CD14-positive monocyte (primary cell): ENCODE data around the gene TCN2. TPM values are rescaled to one million over a fixed set of nuclear protein-coding genes. Genes with fewer than 3 reads are reported as not detected.

Experiments used
- DNase-seq, 3 donors: peaks; one replicate each; pipeline ENCODE4 v3.0.0-alpha.2; 2011 to 2022
- H2AFZ ChIP-seq: 2 replicates; pipeline ENCODE4 v1.6.0; 2012; ENCODE audit warnings: mild to moderate bottlenecking, low read depth, low read length, inconsistent platforms; ENCODE audit not compliant: insufficient read depth, poor library complexity, severe bottlenecking
- H3K27ac ChIP-seq, 2 donors: 1 replicate in 1 of 2; 2 replicates in 1 of 2; pipeline ENCODE4 v1.5.1; 2012 to 2013; ENCODE audit warnings: low read length in 2 of 2, control low read depth in 1 of 2, inconsistent platforms in 1 of 2, low read depth in 1 of 2, mild to moderate bottlenecking in 1 of 2
- H3K27me3 ChIP-seq, 2 donors: one replicate each; pipeline versions ENCODE4 v1.6.0 to v1.6.1; 2011 to 2013; ENCODE audit warnings: low read length in 2 of 2; ENCODE audit not compliant: control insufficient read depth in 2 of 2, insufficient read depth in 2 of 2
- H3K36me3 ChIP-seq, 2 donors: replicated peaks in 1 of 2; 1 replicate in 1 of 2; 2 replicates in 1 of 2; pipeline versions ENCODE4 v1.5.1 to v1.6.1; 2012 to 2013; ENCODE audit warnings: low read length in 2 of 2, control low read depth in 1 of 2, inconsistent platforms in 1 of 2, mild to moderate bottlenecking in 1 of 2; ENCODE audit not compliant: insufficient read depth in 2 of 2, control insufficient read depth in 1 of 2
- H3K4me1 ChIP-seq, 2 donors: 1 replicate in 1 of 2; 2 replicates in 1 of 2; pipeline versions ENCODE4 v1.5.1 to v1.6.1; 2012 to 2013; ENCODE audit warnings: low read length in 2 of 2, control low read depth in 1 of 2, inconsistent platforms in 1 of 2, mild to moderate bottlenecking in 1 of 2, moderate library complexity in 1 of 2; ENCODE audit not compliant: insufficient read depth in 2 of 2, control insufficient read depth in 1 of 2
- H3K4me2 ChIP-seq: replicated peaks from 2 replicates; pipeline ENCODE3; 2012; ENCODE audit warnings: low read length, moderate library complexity, mild to moderate bottlenecking; ENCODE audit not compliant: poor library complexity, severe bottlenecking; ENCODE audit errors: extremely low read depth
- H3K4me3 ChIP-seq, 3 experiments: fragments of 200-600 bp in 1 of 3; sonication (generic) in 1 of 3; replicated peaks in 1 of 3; 1 replicate in 2 of 3; 2 replicates in 1 of 3; pipeline ENCODE4 v1.5.1; 2011 to 2013; ENCODE audit warnings: low read length in 3 of 3, mild to moderate bottlenecking in 3 of 3, control low read depth in 2 of 3, low read depth in 2 of 3, inconsistent platforms in 1 of 3, moderate library complexity in 1 of 3
- H3K79me2 ChIP-seq: 2 replicates; pipeline ENCODE4 v1.6.0; 2012; ENCODE audit warnings: mild to moderate bottlenecking, control low read depth, inconsistent platforms, low read length, moderate library complexity; ENCODE audit not compliant: insufficient read depth
- H3K9ac ChIP-seq: 2 replicates; pipeline ENCODE4 v1.6.0; 2017; ENCODE audit warnings: low read length, mild to moderate bottlenecking; ENCODE audit not compliant: insufficient read depth, poor library complexity, severe bottlenecking
- H3K9me3 ChIP-seq, 2 donors: replicated peaks in 1 of 2; 1 replicate in 1 of 2; 2 replicates in 1 of 2; pipeline versions ENCODE4 v1.5.1 to v1.6.1; 2012 to 2013; ENCODE audit warnings: low read length in 2 of 2, control low read depth in 1 of 2; ENCODE audit not compliant: control insufficient read depth in 1 of 2, insufficient read depth in 1 of 2
- H4K20me1 ChIP-seq: 2 replicates; pipeline ENCODE4 v1.6.0; 2012; ENCODE audit warnings: mild to moderate bottlenecking, low read length, control low read depth, moderate library complexity; ENCODE audit not compliant: insufficient read depth
- H3K27ac Mint-ChIP-seq, 7 donors: one replicate each; pipeline ENCODE4 v1.8.0; 2020; ENCODE audit warnings: mild to moderate bottlenecking in 7 of 7, mixed read lengths in 7 of 7, moderate library complexity in 6 of 7, inconsistent platforms in 2 of 7
- H3K27me3 Mint-ChIP-seq, 3 donors: one replicate each; pipeline ENCODE4 v1.8.0; 2021 to 2022; ENCODE audit warnings: low read depth in 3 of 3, mild to moderate bottlenecking in 3 of 3, mixed read lengths in 3 of 3, moderate library complexity in 3 of 3, inconsistent platforms in 1 of 3
- H3K36me3 Mint-ChIP-seq, 2 donors: one replicate each; pipeline ENCODE4 v1.8.0; 2020; ENCODE audit warnings: mixed read lengths in 2 of 2, inconsistent platforms in 1 of 2, mild to moderate bottlenecking in 1 of 2
- H3K4me1 Mint-ChIP-seq: one replicate; pipeline ENCODE4 v1.8.0; 2020; ENCODE audit warnings: mild to moderate bottlenecking, mixed read lengths
- H3K4me3 Mint-ChIP-seq, 2 donors: one replicate each; pipeline ENCODE4 v1.8.0; 2020; ENCODE audit warnings: mild to moderate bottlenecking in 2 of 2, mixed read lengths in 2 of 2, moderate library complexity in 1 of 2
- H3K9me3 Mint-ChIP-seq, 7 donors: one replicate each; pipeline ENCODE4 v1.8.0; 2020 to 2022; ENCODE audit warnings: mixed read lengths in 7 of 7, mild to moderate bottlenecking in 6 of 7, moderate library complexity in 6 of 7, inconsistent platforms in 2 of 7
- CTCF ChIP-seq: fragments of 200-600 bp; IDR thresholded peaks from one replicate; pipeline ENCODE4 v1.8.0; 2022; ENCODE audit warnings: antibody characterized with exemption, mild to moderate bottlenecking
- WGBS: methylation state at CpG from one replicate; pipeline ENCODE4 v1.1.5; 2013; ENCODE audit warnings: missing lambda C conversion rate; ENCODE audit not compliant: insufficient coverage; 5-methylcytosine and 5-hydroxymethylcytosine counted together
- intact Hi-C, 2 donors: fragments of 100-400 bp; cut with micrococcal nuclease; formaldehyde crosslinking; loops; one replicate each; pipeline versions ENCODE4 v1.15.0 to v1.15.1; 2023
- polyA plus RNA-seq, 3 donors: library from polyadenylated mRNA; depleted of rRNA in 1 of 3; unstranded in 2 of 3; stranded (reverse) in 1 of 3; fragments of 300-500 nt in 2 of 3; fragments of >200 nt in 1 of 3; fragmentation: Illumina TruSeq in 2 of 3; gene quantifications; 1 replicate in 2 of 3; 2 replicates in 1 of 3; pipeline ENCODE4 v1.2.3, GENCODE V29; 2012 to 2021

TCN2 gene
- polyA plus RNA-seq, 3 donors = 27.1 to 51.7 (median 45.0) TPM

DNA sequence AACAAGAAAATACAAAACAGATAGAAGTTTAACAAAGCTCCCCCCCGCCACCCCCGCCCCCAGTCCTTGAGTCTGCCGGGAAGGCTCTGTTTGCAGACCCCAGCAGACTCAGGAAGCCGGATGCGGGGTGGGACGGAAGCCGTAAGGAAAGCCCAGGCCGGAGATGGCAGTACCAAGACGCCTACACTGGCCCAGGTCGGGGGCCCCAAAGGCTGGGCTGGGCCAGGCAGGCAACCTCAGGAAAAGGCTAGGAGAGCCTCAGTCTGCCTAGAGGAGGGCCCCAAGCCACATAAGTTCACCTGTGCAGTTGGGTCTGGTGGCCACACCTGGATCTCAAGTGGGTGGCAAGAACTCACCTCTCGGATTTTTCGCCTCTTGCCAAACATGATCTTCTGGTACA, 28.5 kb upstream of the TCN2 start:
- no peak overlapping the region for H3K4me3 Mint-ChIP-seq
- no peak overlapping the region for H3K9ac ChIP-seq
- H3K9me3 ChIP-seq = no peaks in the 10 kb centered on the region
- H3K4me3 ChIP-seq = no peak overlapping the region
- peaks cover 0 to 15% of the 10 kb centered on the region in 2 donors for H3K27me3 ChIP-seq
- H3K9me3 Mint-ChIP-seq = peaks cover 0 to 2% (median 0%) of the 10 kb centered on the region in 7 donors
- no peaks in the 10 kb centered on the region for H3K4me1 ChIP-seq
- no peak overlapping the region for H3K27ac ChIP-seq
- H3K27ac Mint-ChIP-seq = peak overlapping the region in 1 of 7 donors; percentile 43
- no peaks in the 10 kb centered on the region for H4K20me1 ChIP-seq
- H2AFZ ChIP-seq = no peak overlapping the region
- H3K4me1 Mint-ChIP-seq = peaks cover 4% of the 10 kb centered on the region
- no peak for DNase-seq
- no peak overlapping the region for H3K4me2 ChIP-seq
- peaks cover 13 to 17% (median 16%) of the 10 kb centered on the region in 3 donors for H3K27me3 Mint-ChIP-seq
- intact Hi-C loops = no loop called here
- no peaks in the 10 kb centered on the region for H3K79me2 ChIP-seq
- peaks cover 82 to 86% of the 10 kb centered on the region in 2 donors for H3K36me3 ChIP-seq
- WGBS = 98% methylated on average over 12 of the region's 12 CpGs
- peaks cover 73 to 86% of the 10 kb centered on the region in 2 donors for H3K36me3 Mint-ChIP-seq
- no peak for TF ChIP-seq CTCF

- H3K27me3 ChIP-seq = no peaks in the 10 kb centered on the region
- DNase-seq = no peak
- TF ChIP-seq CTCF = no peak
- H3K9ac ChIP-seq = no peak overlapping the region
- no peak overlapping the region for H3K4me2 ChIP-seq
- Mint-ChIP-seq H3K27ac (peak overlapping the region in 1 of 7 donors; percentile 40), H3K4me3 (no peak overlapping the region), H3K27me3 (peaks cover 0 to 3% (median 1%) of the 10 kb centered on the region in 3 donors), H3K36me3 (peaks cover 88 to 100% of the 10 kb centered on the region in 2 donors), H3K9me3 (no peaks in the 10 kb centered on the region), H3K4me1 (no peaks in the 10 kb centered on the region)
- no peaks in the 10 kb centered on the region for H4K20me1 ChIP-seq
- no peak overlapping the region for H2AFZ ChIP-seq
- 100% methylated on average over 3 of the region's 6 CpGs for WGBS
- peaks cover 98 to 100% of the 10 kb centered on the region in 2 donors for H3K36me3 ChIP-seq
- no peaks in the 10 kb centered on the region for H3K79me2 ChIP-seq
- H3K4me3 ChIP-seq = no peak overlapping the region
- H3K9me3 ChIP-seq = no peaks in the 10 kb centered on the region
- H3K4me1 ChIP-seq = no peaks in the 10 kb centered on the region
- no peak overlapping the region for H3K27ac ChIP-seq
- intact Hi-C loops = no loop called here
Observed at GRCh38 chr22:30580896-30581295, 26.1 kb upstream of the TCN2 start.
